HG02571 (cell line): Measurements from ENCODE around the gene PYGO2.
"Not testable (repeated sequence)": the region's sequence is repeated elsewhere in the genome, so short reads cannot be mapped to it uniquely, and the experiment has no call there.

ENCODE experiments used
- ATAC-seq: cut with Tn5 transposase; IDR thresholded peaks from one replicate; pipeline ENCODE4 v1.9.1; 2021; ENCODE audit warnings: mild to moderate bottlenecking, moderate library complexity; ENCODE audit not compliant: unreplicated experiment

The PYGO2 gene

DNA sequence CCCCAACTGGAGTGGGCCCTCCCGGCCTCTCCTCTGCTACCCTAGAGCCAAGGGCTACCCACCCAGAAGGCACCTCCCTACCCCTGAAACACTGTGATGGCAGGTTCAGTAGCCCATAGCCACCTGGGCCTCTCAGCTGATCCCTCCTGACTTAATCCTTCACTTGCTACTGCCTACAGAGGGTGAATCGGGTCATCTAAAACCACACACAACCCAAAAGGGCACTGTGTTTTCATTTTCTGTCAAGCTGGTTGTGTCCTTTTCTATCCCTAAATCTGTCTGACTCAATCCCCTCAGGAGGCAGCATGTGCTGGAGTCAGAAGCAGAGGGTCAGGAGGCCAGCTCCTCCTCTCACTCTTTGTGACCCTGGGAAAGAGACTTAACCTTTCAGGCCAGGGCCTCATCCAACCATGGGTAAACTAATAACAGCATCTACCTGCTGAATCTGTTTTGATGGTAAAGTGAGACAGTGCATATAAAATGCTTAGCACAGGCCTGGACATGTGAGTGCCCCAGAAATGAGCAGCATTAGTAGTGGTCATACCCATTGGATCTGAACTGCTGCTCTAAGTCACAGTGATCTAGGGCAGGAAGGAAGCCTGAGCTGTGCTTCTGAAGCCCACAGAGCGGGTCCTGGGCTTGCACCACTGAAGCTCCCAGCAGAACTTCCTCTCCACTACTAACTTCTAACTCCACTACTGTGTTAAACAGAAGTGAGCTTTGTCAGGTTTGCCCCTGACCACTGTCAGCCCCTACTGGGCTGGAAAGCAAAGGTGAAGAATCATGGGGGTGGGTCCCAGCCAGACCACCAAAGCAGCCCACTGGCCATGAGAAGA lies 36.0 kb downstream of the PYGO2 start:
- ATAC-seq, result no peak

DNA sequence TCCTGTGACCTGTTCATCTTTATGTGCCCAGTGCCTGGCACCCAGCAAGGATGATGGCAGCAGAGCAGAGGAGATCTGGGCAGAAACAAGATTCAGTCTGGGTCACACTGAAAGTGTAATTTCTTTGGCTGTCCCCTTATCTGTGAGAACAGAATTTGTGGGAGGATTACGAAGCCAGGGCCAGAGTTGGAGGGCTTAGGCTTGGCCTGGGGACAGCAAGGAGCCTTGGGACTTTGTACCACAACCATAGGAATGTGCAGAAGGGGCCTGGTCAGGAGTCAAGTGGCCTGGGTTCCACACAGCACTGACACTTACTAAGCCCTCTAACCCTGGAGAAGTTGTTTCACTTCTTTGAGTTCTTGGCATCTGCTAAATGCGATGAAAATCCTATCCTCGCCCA lies 37.9 kb downstream of the PYGO2 start:
- no peak for ATAC-seq

DNA sequence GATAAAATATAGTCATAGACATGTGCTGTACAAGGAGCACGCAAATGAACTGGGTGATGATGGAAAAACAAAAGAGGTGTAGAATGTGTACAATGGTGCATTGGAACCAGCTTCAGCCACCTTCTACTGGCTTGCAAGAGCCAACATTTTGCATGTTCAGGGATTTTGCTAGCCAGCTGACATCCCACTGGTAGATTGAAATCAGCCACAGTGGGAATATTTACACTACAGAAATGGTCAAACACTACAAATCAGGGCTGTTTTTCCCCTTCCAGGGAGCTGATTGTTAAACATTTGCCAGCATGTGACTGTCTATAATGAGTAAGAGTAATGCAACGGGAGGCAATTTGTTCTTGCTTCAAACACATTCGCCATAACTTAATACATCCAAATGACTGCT lies 48.3 kb downstream of the PYGO2 start:
- ATAC-seq, result no peak

DNA sequence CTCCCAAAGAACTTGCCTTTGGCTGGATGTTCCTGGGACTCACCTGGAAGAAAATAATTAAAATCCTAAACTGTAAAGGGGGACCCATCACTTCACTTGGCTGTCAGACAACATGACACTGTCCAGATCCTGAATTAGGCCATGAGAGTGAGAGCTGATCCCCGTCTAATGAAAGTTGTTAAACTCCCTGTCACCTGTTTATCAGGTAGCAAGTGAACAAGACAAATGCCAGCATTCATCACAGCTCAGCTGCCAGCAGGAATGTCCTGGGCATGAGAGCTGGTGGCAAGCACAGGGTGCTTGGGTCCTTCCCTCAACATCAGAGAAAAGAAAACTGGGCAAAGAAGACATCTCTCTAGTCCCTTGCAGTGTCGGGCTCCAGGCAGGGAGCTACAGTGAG lies 48.8 kb downstream of the PYGO2 start:
- no peak for ATAC-seq

DNA sequence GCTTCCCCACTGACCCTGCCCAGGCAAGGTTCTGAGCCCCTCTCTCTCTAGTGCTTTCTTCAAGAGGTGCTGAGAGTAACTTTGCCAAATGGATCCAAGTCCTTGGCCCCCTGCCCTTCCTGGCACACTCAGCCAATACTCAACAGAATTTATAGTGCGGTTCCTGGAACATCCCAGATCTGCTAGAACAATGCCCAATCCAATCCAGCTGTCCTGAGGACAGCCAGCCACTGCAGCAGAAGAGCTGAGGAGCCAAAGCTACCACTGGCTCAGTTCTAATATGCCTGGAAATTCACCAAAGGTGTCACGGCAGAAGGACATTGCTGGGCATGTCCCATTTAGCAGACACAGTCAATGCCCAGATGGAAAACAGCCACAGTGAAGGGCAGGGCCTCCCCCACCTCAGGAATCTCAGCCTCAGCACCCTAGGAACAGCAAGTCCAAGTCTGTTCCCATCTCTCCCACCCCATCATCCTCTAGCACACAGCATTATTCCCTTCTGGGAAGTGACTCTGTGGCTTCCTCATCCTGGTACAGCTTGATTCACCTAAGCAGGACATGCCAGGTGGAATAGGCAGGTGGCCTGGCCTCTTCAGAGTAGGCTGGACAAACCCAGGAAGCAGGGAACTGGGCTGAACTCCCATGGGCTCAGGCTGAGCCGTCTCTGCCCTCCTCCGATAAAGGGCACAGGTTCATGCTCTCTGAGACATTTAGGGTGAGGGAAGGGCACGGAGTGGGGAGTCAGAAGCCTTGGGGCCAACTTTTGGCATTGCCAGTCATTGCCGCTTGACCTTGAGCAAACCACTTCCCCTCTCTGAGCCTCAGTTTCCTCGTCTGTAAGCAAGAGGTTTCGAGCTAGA lies 49.7 kb downstream of the PYGO2 start:
- no peak for ATAC-seq

DNA sequence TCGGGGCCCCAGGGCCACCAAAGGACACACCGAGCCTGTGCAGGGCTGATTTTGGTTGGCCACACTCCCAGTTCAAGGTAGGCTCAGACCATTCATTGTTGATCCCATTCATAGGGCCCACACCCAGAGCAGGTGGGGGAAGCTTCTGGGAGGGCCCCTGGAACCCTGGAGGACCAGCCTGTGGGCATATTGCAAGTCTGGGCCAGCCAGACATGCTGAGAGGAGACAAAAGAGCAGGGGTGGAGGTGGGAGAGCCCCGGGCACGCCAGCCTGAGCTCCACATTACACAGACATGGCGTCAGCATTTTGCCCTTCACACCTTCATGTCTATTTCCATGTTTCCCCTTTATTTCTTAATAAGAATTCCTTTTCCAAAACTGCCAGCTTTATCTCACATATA lies 50.7 kb downstream of the PYGO2 start:
- ATAC-seq, result no peak

DNA sequence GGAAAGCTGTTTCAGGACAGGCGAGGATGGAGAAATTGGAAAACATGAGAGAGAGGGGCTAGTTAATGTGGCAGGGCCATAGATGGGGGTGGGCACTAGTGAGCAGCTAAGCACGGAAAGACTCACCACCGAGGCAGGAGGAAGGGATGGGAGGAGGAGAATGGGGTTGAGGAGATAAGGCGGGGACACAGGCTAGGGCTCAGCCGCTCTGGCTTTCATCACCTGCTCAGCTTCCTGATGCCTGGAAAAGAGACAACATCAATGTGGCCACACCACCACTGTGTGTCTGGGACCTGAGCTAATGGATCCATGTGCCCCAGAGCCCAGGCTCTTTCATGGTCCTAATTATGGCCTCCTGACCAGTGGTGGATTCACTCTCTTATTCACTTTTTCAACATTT lies 52.6 kb downstream of the PYGO2 start:
- ATAC-seq, result no peak

DNA sequence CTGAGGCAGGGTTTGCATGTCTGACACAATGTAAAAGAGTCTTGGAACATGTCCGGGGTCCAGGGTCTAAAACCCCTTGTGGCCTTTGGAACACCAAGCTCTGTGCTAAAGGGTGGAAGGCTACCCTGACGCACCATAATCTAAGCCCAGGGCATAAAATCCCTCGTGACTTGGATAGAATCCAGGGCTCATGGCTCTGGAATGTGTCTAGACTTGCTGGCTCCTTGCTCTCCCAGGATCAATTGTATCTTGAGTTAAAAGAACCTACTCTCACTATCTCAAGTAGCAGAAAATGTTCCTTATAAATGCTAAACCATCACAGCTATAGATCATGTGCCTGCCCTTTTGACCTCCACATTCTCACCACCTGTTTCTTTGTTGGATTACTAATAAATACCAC lies 53.5 kb downstream of the PYGO2 start:
- ATAC-seq, result not testable (repeated sequence)
